Activated T-cell treated with anti-CD3 and anti-CD28 coated beads for 1 hour (primary cell): ENCODE measurements around the gene LCOR.
"Not testable (repeated sequence)": the region's sequence is repeated elsewhere in the genome, so short reads cannot be mapped to it uniquely, and the experiment has no call there.

Experiments used
- DNase-seq: peaks from one replicate; pipeline ENCODE4 v3.0.0-alpha.2; 2020; ENCODE audit warnings: low read depth

Gene LCOR

DNA sequence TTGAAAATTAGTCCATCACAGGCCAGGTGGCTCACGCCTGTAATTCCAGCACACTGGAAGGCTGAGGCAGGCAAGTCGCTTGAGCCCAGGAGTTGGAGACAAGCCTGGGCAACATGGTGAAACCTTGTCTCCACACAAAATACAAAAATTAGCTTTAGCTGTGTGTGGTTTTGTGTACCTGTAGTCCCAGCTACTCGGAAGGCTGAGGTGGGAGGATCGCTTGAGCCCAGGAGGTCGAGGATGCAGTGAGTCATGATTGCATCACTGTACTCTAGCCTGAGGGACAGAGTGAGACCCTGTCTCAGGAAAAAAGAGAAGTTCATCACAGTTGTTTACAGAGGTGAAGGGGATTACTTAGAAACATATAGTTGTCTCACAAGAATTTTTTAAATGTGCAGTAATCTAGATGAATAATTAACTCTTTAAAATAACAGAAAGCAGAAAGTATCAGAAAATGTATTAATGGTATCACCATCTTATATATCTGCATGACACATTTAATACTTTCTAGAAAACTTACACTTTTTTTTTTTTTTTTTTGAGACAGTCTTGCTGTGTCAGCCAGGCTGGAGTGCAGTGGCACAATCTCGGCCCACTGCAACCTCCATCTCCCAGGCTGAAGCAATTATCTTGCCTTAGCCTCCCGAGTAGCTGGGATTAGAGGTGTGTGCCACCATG lies 8.9 kb downstream of the LCOR start:
- DNase-seq: no peak

DNA sequence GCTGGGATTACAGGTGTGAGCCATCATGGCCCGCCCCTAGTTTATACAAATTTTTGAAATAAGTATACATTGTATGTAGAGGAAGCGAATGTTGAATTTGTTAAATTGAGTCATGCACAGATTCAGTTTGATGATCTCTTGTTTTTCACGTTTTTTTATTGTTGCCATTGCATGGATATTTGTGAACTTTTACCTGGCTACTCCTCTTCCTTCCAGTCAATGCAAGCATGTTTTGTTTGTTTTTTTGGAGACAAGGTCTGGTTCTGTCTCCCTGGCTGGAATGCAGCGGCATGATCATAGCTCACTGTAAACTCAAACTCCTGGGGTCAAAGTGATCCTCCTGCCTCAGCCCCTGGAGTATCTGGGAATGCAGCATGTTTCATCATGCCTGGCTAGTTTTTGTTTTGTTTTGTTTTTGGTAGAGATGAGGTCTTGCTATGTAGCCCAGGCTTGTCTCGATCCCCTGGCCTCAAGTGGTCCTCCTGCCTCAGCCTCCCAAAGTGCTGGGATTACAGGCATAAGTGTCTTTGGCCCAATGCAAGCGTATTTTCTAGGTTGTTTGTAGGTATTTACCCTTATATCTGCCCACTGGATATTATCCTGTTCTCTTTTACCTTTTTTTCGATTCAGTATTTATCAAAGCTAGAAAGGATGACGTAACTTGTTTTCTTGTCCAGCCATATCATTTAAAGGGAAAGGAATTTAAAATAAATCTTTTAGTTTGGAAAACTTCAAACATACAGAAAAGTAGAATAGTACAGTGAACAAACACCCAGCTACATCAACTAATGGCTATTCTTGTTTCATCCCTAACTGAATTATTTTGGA lies 11.0 kb downstream of the LCOR start:
- no peak for DNase-seq

DNA sequence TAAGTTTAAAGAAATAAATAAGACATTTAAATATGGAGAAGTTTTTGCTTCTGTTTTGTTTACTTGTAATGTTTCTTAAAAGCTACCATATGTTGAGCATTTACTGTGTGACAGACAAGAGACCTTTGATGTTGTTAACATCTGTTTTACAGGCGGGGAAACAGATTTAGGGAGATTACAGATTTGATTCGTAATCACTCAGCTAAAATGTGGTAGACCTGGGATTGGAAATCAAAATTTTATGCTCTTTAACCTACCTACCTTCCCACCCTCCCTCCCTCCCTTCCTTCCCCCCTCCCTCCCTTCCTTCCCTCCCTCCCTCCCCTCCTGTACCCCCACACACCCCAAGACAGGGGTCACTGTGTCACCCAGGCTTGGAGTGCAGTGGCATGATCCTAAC lies 11.7 kb downstream of the LCOR start:
- DNase-seq: no peak

DNA sequence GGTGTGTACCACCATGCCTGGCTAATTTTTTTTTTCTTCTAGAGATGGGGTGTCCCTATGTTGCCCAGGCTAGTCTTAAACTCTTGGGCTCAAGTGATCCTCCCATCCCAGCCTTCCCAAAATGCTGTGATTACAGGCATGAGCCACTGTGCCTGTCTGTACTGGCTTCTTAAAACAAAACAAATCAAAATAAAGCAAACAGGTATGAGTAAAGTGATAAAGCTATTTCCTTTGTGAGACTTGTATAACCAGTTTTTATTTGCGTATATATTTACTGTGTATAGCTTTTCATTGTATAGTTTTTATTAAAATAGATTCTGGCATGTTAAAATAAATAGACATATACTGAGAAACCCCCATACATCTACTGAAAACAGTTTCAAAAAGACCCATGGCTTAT lies 14.3 kb downstream of the LCOR start:
- no peak for DNase-seq

DNA sequence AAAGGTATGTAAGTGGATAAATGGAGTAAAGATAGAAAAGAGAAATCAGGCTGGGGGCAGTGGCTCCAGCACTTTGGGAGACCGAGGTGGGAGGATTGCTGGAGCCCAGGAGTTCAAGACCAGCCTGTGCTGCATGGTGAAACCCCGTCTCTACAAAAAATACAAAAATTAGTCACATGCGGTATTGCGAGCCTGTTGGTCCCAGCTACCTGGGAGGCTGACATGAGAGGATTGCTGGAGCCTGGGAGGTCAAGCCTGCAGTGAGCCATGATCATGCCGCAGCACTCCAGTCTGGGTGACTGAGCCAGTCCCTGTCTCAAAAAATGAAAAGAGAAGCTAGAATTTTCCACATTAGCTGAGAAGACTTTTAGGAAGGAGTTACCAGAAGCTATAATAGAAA lies 14.8 kb downstream of the LCOR start:
- no peak for DNase-seq

DNA sequence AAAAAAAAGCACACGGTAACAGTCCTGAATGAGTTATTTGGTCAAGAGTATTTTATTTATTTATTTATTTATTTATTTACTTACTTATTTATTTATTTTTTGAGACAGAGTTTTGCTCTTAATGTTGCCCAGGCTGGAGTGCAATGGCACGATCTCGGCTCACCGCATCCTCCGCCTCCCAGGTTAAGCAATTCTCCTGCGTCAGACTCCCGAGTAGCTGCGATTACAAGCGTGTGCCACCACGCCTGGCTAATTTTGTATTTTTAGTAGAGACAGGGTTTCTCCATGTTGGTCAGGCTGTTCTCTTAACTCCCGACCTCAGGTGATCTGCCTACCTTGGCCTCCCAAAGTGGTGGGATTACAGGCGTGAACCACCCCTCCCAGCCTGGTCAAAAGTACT lies 15.3 kb downstream of the LCOR start:
- DNase-seq: not testable (repeated sequence)

DNA sequence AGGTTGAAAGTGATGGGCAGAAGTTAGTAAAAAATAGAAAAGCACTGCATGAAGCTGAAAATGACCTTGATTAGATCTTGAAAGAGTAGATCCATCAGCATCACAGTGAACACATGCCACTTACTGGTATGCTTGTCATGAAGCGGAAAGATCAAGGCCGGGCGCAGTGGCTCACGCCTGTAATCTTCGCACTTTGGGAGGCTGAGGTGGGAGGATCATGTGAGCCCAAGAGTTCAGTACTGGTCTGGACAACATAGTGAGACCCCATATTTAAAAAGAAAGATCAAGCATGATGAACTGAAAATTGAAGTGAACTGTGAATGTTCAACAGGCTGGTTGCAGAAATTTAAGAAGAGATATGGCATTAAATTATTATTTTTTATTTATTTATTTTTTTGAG lies 18.0 kb downstream of the LCOR start:
- DNase-seq: no peak

DNA sequence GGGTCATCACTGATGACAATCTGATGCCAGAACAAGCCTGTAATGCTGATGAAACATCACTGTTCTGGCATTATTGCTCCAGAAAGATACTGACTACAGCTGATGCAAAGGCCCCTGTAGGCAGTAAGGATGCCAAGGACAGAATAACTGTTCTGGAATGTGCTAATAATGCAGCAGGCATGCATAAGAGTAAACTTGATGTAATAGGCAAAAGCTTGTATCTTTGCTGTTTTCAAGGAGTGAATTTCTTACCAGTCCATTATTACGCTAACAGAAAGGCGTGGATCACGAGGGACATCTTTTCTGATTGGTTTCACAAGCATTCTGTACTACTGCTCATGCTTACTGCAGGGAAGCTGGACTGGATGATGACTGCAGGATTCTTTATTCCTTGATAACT lies 18.7 kb downstream of the LCOR start:
- no peak for DNase-seq

DNA sequence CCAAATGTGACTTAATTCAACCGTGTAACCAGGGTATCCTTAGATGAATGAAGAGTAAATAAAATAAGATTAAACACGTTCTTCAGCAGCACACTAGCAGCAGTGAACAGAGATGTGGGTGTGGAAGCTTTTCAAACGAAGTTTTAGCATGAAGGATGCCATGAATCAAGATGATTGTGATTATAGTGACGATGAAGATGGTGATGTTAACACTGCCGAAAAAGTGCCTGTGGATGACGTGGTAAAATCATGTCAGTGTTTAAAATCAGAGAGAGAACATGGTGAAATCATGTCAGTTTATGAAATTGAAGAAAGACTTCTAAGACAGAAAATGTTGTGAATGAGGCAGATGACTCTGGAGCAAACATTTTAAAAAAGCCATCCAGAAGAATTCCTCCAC lies 19.2 kb downstream of the LCOR start:
- no peak for DNase-seq

DNA sequence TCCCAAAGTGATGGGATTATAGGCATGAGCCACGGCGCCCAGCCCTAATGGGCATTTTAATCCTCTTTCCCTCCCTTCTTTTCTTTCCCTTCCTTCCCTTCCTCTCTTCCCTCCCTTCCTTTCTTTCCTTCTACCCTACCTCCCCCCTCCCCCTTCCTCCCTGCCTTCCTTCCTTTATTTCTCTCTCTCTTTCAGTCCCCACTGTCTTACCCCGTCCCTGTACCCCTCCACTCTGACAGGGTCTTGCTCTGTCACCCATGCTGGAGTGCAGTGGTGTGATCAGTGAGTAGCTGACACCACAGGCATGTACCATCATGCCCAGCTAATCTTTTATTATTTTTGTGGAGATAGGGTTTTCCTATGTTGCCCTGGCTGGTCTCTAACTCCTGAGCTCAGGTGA lies 24.2 kb downstream of the LCOR start:
- no peak for DNase-seq

DNA sequence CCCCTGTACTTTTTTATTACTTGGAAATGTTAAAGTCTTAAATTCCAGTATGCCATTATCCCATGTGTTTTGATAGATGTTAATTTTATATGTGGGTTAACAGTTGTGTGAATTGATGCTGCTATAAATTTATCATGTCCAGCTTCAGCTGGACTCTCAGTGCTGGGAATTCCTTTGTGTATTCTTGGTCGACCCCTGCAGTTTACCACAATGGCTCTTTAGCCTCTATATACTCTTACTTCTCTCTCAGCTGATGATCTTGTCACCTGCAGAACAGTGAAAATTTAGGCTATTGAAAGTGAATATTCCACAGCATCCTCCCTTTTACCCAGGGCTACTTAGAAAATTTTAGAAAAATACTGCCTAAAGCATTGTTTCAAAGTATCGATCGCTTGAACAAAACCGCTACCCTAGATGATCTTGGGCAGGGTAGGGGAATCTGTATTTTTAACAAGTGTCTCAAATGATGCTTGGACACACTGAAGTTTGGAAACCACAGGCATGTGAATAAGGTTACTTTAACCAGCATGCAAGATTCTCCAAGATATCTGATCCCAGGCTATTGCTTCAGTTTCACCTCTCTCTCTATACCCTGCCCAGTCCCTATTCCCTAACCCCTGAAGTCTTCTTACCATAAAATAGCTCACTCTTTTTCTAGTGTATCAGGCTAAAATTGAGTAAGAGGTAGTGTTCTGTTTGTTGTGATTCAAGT lies 25.4 kb downstream of the LCOR start:
- no peak for DNase-seq

DNA sequence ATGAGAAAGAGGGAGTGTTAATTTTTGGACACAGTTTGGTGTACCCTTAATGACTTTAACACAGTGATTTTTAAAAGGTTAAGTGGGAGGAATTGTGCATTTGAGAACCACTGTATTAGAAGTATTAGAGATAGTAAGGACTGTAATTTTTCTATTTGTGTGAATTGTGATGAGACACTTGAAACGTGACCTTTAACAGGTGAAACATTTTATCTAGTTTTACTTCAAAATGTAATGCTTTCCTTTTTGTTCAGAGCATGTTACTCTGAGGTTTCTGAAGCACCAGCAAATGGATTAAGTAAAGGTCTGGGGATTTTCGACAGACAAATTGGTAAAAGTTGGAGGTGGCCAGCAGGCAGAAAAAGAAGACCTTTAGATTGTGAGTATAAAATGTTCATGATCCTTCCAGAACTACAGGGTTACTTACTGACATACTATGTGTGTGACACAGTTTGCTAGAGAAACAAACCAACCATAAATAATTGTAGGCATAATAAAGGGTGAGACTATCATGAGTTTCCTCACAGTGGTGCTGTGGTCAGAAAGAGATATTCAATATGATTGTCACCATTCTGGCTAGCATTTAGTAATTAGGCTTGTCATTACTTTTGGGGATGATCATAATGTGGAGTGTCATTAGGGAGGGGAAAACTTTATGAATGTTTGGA lies 26.1 kb downstream of the LCOR start:
- no peak for DNase-seq

DNA sequence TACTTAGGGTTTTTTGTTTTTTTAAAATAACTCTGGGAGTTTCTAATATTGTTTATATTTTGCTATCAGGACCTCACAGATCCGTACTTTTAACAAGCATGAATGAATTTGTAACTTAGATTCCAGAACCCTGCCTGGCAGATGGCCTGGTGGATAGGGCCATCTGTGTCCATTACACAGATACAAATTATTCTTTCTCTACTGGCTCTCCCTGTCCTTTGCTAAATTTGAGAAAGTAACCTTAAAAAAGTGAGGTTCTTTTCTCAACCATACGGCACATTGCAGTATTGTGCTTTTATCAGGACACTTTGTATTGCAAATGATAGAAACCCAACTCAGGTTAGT lies 26.6 kb downstream of the LCOR start:
- no peak for DNase-seq

DNA sequence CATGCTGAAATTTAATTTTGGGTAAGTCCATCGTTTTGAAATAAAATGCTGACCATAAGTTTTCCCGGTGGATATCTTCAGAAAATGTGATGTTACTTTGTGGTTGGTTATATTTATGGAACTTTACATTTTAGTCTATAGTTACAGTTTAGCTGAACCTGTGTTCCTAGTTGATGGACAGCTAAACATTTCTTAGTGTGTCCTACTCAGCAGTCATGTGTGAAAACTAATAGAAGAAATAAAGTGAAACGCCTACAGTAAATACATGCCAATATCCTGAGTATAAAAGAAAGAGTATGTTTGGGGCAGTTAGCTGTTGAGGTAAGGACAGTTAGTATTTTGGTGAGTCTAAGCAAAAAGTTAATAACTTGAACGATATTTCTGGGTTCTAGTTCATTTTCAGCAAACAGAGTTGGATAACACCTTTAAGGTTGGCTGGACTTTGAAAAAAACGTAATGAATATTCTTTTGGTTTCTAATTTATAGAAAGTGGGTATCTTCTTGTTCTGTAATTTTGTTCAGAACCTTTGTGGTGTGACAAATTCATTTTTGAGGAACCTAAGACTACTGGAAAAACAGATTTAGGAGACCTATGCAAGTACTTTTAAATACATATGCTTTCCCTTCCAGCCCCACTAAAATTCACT lies 28.7 kb downstream of the LCOR start:
- no peak for DNase-seq

DNA sequence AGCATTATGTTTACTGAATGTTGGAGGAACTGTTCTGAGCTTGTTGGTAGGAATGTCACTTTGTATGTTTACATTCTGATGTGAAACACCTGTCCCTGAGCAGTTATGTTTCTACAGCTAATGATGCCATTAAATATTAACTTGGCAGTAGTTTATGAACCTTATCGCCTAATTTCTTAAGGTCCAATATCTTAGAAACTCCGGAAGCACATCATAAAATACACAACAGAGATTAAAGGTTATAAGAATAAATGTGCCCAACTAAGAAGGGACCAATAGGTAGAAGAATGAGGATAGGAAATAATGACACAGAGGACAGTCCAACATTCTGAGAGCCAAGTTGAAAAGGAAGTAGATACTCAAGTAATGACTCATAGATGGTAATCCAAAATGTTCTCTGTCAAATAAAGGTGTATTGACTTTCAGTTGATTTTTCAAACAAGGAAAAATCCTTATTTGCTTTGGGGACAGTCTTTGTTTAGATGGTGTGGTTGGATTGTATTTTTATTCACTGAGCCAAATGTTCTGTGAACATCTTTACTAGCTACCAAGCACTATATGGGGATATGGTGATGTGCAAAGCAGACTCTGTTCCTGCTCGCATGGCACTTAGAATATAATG lies 31.9 kb downstream of the LCOR start:
- no peak for DNase-seq

DNA sequence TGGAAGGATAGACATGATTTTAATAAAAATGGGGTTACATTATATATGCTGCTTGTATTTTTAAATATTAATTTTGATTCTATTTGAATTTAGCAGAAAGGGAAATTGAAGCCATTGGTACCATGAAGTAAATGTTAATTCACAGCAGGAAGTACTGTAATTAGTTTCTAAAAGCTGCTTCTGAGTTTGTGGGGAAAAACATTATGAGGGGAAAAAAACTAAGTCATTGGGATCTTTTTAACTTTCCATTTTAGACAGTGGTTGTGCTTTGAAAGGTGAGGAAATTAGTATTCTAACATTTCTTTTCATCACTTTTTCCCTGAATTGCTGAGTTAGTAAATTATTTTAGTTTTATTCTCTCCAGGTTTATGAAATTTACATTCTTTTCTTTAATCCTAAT lies 41.0 kb downstream of the LCOR start:
- no peak for DNase-seq

DNA sequence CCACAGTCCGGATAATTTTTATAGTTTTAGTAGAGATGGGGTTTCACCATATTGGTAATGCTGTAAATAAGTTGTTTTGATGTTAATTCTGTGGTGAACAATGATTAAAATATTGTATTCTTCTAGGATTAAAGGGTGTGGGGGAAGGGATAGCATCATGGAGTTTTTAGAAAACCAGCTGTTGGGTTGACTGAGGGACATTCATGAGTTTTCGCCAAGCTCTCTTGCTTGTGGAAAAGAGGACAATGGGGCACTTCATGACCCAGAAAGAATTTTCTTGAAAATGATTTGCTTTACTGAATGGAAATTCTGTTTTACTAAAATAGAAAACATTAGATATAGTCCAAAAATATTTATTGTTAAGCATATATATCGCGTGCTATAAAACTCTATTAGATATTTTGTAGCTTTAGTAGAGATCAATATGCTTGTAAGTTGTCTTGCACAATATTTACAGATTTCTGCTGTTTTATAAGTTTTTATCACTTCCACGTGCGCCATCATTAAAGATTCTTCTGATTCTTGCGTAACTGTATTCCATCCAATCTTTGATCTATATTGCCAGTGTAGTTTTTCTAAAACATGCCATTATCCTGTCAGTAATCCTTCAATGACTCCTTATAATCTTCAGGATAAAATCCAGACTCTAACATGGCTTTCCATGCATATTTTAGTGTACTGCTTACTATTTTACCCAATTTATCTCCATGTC lies 41.8 kb downstream of the LCOR start:
- DNase-seq: no peak

DNA sequence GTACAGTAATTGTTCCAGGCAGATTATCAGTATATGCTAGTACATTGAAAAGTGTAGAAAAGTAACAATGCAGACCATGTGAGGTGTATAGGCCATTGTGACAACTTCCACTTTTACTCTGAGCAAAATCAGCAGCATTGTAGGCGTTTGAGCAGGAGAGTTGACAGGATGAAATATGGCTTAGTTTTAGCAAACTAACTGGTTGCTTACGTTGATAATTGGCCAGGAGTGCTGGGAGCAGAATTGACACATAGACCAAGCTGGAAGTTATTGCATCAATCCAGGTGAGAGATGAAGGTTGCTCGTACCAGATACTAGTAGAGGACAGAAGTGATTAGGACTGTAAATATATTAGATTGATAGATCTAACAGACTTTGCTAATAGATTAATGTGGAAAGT lies 46.0 kb downstream of the LCOR start:
- DNase-seq: no peak

DNA sequence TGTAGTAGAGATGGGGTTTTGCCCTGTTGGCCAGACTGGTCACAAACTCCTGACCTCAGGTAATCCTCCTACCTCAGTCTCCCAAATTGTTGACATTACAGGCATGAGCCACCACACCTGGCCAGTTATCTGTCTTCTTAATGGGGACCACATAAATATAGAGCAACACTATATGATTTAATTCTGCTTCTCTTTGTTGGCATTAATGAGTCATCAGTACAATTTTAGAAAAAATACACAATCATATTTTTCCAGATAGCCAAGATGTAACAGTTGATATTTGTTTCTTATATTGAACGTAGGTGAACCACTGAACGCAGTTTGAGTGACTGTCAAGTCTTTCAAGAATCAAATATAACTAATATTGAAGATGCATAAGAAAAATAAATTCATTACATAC lies 48.5 kb downstream of the LCOR start:
- no peak for DNase-seq

DNA sequence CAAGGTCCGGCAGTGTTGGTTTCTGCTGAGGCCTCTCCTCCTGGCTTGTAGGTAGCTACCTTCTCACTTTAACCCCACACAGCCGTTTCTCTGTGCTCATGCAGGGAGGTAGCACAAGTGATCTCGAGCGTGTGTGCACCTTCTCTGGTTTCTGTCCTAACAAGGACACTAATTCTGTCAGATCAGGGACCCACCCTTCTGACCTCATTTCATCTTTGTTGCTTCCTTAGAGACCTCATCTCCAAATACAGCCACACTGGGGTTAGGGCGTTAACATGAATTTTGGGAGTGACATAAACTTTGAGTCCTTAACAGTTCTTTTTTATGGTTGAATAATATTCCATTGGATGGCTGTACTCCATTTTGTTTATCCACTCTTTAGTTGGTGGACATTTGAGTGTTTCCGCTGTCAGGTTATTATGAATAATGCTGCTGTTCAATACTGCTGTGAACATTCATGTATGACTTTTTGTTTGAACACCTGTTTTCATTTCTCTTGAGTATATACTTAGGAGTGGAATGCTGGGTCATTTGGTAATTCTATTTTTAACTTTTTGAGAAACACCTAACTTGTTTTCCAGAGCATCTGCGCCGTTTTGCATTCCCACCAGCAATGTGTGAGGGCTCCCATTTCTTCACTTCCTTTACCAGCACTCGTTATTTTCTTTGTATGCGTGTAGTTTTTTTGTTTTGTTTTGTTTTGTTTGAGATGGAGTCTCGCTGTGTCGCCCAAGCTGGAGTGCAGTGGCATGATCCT lies 57.5 kb downstream of the LCOR start:
- no peak for DNase-seq

DNA sequence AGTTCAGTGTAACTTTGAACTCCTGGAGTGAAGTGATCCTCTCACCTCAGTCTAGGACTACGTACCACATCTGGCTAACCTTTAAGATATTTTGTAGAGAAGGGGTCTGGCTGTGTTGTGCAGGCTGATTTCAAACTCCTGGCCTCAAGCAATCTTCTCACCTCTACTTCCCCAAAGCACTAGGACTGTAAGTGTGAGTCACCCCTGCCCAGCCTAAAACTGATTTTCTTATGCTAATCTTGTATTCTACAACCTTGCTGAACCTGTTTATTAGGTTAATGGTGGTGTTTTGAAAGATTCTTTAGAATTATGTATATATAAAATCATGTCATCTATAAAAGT lies 58.0 kb downstream of the LCOR start:
- no peak for DNase-seq
